GM04503 (cell line): ENCODE data around the gene RIPK3.
A peak's percentile ranks its signal among the peaks of the same experiment; 100 is the strongest.
"Not testable (repeated sequence)": the region's sequence is repeated elsewhere in the genome, so short reads cannot be mapped to it uniquely, and the experiment has no call there.

Experiments
- DNase-seq: peaks from one replicate; pipeline ENCODE4 v3.0.0-alpha.2; 2012; ENCODE audit warnings: low read depth

RIPK3 gene

GRCh38 chr14:24369463-24369862 lies 29.7 kb upstream of the RIPK3 start:
- DNase-seq = no peak

GRCh38 chr14:24368562-24369252 lies 28.9 kb upstream of the RIPK3 start:
- peak; percentile 54 for DNase-seq

- DNase-seq = no peak
These were observed 28.4 kb upstream of the RIPK3 start for GRCh38 chr14:24368212-24368561.

GRCh38 chr14:24367514-24368211 lies 27.9 kb upstream of the RIPK3 start, which contains the start of gene NFATC4:
TSS of gene NFATC4 (plus strand) at chr14:24368184. CDS start at chr14:24368341, 157 bp downstream.
- DNase-seq = peak; percentile 84

- DNase-seq = peak; percentile 88
These were observed 27.1 kb upstream of the RIPK3 start for GRCh38 chr14:24366721-24367513.

- no peak for DNase-seq
These were observed 26.6 kb upstream of the RIPK3 start for GRCh38 chr14:24366413-24366720.

GRCh38 chr14:24365600-24366412 lies 26.0 kb upstream of the RIPK3 start:
- DNase-seq = peak; percentile 74

- DNase-seq = no peak
These were observed 25.1 kb upstream of the RIPK3 start for GRCh38 chr14:24364841-24365240.

GRCh38 chr14:24363401-24363800 lies 23.6 kb upstream of the RIPK3 start:
- DNase-seq = no peak

- DNase-seq = peak; percentile 86
These were observed 22.6 kb upstream of the RIPK3 start for GRCh38 chr14:24362241-24362960.

GRCh38 chr14:24361326-24361725 lies 21.5 kb upstream of the RIPK3 start:
- no peak for DNase-seq

GRCh38 chr14:24360281-24360680 lies 20.5 kb upstream of the RIPK3 start:
- no peak for DNase-seq

GRCh38 chr14:24356208-24356607 lies 16.4 kb upstream of the RIPK3 start:
- DNase-seq = no peak

GRCh38 chr14:24355009-24355408 lies 15.2 kb upstream of the RIPK3 start:
- no peak for DNase-seq

- not testable (repeated sequence) for DNase-seq
These were observed 14.7 kb upstream of the RIPK3 start for GRCh38 chr14:24354482-24354825.

GRCh38 chr14:24353559-24354481 lies 14.0 kb upstream of the RIPK3 start:
- DNase-seq = peak; percentile 53

GRCh38 chr14:24351517-24351916 lies 11.7 kb upstream of the RIPK3 start:
- DNase-seq = no peak

- no peak for DNase-seq
These were observed 10.0 kb upstream of the RIPK3 start for GRCh38 chr14:24349742-24350141.

- no peak for DNase-seq
These were observed 8.4 kb upstream of the RIPK3 start for GRCh38 chr14:24348186-24348585.

- no peak for DNase-seq
These were observed 7.3 kb upstream of the RIPK3 start for GRCh38 chr14:24347134-24347533.
